Activated CD4-positive, CD25-positive, alpha-beta regulatory T cell treated with anti-CD3 and anti-CD28 coated beads, Interleukin-2, amount 50 U/mL, for 16 hours (primary cell): ENCODE measurements around the gene TLR1.
"Not testable (repeated sequence)": the region's sequence is repeated elsewhere in the genome, so short reads cannot be mapped to it uniquely, and the experiment has no call there.

Experiments
- DNase-seq: peaks from one replicate; pipeline ENCODE4 v3.0.0-alpha.2; 2020; ENCODE audit warnings: low read depth, low spot score

TLR1 gene

GRCh38 chr4:38777925-38778324 lies 26.7 kb downstream of the TLR1 start:
- DNase-seq: not testable (repeated sequence)

DNA sequence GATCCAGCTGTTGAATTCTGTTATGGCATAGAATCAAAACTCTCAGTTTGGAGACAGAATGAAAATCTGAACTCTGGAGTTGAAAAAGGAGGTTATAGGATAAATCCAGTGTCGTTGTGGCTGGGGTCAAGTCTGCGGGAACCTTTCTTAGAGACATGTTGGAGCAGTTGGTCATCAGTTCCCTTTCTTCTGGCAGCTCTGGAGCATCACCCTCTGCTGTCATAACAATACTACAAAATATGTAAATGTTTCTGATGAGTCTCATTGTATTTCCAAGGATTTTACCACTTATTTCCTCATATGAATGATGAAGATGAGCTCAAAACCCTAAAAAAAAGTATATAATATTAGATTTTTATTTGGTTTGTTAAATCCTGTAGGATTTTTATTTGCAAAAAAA lies 29.3 kb downstream of the TLR1 start:
- DNase-seq: no peak

DNA sequence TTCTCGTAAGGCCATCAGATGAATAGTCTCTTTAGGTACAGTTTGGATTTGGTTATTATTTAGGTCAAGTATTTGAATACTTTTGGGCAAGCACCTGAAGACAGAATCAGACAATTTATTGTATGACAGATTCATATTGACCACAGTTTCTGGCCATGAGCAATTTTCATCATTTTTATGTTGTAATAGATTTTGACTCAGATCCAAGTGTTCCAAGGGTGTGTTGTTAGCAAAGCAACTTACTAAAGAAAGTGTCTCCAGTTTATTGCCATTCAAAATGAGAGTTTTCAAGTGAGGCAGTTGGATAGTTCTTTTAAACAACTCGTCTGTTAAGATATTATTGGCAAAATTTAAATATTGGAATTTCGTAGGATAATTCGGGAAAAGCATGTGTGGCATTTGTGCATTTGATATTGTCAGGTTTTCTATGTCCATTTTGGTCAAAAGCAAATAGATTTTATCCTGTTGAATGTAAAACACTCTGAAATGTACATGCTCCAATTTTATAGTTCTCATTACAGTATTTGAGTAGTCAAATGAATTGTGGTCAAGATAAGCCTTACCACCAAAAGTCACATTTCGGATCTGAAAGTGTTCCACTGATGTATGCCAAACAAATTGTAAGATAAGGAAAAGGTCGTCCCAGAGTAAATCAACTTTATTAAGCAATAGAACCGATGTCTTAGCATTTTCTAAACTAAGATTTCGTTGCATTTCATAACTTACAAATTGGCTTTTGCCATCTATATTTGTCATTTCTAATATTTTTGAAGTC lies 30.2 kb downstream of the TLR1 start:
- no peak for DNase-seq

- DNase-seq: not testable (repeated sequence)
These were observed 34.3 kb downstream of the TLR1 start for GRCh38 chr4:38770281-38770680.

DNA sequence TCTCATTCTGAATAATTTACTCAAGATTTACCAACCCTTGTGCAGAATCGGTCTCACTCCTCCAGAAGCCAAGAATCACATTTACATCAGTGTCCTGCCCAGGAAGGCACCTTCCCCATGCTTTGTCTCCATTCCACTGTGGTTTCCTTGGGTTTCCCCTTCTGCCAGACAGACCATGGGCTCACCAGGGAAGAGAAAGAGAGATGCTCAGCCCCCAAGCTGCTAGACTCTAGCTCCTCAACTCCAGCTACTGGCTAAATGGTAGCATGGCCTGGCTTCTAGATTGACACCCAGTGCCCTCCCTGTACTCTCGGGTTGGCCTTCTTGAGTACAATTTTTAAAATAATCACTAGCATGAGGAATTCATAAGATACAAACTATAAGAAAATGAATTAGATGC lies 34.7 kb downstream of the TLR1 start:
- DNase-seq: no peak

DNA sequence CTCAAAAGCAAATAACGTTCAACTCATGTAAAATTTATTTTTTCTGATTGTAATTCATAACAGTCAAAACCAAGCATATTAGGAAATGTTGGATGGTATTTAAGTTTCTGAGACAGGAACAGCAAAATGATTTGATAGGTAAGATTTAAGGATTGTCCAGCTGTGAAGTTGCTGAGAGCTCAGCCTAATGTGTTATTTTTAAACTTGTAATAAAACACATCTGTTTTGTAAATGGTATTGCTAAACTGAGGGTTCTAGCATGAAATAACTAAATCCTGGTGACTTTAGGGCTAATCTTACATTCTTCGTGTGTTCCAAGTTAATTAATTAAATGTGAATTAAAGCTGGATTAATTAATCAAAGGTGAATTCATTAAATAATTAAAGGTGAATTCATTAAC lies 35.1 kb downstream of the TLR1 start:
- DNase-seq: no peak

DNA sequence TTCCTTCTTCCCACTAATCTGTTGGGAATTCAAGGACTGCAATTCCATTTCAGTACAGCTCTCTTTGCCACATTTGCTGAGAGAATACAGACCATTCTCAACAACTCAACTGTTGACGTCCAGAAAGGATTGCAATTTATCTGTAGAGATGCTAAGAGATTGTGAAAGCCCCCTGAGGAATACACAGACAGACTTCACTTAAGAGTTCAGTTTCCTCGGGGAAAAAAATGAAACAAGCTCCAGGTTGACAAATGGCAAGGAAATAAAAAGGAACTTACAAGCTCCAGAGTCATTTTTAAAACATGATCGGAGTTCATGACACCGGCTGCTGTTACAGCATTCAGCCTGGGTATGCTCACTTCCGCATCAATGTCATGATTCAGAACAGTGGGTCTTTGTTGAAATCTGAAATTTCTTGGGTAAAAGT lies 35.6 kb downstream of the TLR1 start:
- DNase-seq: no peak

- DNase-seq: not testable (repeated sequence)
These were observed 37.7 kb downstream of the TLR1 start for GRCh38 chr4:38766940-38767339.

DNA sequence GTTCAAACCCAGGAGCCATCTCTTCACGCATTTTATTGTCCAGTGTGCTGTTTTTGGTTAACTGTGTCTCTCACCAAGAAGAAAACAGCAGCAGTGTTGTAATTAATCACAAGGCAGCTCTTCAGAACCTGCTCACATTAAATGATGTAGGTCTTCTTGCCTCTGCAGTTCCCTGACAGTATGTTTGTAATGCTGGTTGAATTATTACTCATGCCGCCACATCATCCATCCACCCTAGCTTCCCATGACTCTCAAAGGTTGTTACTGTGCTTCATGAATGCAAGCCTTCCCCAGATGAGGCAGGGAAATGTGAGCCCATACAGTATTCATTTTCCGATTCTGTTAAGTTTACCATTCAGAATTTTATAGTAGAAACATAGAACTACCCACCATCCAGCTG lies 39.2 kb downstream of the TLR1 start:
- DNase-seq: no peak

- no peak for DNase-seq
These were observed 40.3 kb downstream of the TLR1 start for GRCh38 chr4:38764277-38764676.

DNA sequence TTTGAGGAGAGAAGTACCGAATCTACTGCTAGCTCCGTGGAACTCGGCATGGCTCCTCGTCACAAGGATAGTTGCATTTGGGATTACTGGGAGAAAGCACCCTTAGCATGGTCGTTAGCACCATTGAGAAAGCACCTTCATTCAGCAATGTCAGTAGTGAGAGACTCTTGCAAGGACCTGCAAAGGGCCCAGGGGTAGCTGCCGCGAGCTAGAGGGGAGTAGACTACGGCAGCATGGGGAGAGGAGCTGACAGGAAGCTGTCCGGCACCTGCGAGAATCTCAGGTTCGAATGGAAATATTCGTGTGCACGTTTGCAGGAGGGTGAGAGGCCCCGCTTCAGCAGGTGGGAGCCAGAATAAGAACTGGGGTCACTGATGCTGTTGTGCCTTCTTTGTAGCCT lies 42.0 kb downstream of the TLR1 start:
- DNase-seq: no peak

DNA sequence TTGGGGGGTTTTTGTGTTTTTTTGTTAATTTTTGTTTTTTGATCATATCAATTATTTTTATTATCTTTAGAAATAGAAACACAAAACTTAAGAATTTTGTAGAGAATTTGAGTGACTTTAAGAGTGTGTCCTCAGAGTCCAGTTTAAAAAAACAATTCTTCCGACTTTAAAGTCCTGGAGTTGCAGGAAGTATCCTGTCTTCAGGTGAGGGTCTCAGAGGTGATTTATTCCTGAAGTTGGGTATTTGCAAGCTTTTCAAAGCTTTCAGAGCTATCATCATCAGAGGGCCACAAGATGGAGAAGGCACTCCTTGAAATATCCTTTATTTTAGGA lies 44.8 kb downstream of the TLR1 start:
- DNase-seq: no peak

DNA sequence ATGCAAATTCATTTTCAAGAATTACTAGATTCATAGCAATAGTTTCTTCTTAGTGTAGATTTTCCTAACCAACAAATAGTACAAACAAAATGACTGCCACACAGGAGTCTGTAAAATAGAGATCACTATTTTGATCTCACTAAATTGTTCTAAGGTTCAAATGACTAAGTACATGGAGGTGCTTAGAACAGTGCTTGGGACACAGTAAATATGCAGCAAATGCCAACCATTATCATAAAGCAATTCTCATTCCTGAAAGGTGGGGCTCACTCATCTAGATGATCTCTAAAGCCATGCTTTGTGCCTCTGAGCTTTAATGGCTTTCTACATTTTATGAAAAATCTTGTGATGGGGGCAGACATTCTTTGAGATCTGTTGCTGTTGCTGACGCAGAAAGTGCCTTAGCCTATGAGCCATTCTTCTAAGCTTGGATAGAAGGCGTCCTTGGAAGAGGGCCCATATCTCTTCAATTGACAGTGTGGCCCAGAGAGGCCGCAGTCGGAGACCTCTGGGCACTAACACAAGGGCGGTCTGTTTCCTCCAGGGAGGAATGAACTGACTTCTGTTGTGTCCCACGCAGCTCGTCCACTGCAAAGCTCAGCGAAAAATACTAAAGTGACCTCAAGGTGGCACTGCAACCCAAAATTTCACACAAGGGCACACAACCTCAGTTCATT lies 45.3 kb downstream of the TLR1 start:
- peak; percentile 44 for DNase-seq

DNA sequence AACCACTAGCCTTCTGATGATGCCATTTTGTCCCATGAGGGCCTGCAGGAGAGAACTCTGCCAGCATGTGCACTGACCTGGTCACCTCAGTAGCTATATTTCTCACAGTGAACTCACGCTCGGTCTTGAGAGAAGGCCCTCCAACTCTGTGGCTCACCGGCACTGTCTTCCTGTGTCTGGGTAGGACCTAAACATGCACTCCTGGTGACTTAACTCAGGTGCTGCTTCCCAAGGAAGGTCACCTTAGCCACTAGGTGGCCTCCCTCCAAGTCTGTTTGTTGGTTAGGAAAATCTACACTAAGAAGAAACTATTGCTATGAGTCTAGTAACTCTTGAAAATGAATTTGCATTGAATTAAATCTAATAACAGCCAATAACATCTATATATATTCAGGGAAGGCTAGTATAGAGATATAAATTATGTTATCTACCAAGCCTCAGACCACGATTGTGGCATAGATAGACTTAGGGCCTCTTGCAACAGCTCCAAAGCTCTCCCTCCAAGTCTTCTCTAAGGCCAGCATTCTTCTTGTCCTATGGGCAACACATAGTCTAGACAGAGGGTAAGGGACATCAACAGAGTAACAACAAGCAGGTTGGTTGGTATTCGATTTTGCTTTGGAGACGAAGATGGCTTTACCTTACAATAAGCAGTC lies 46.5 kb downstream of the TLR1 start:
- DNase-seq: no peak

- no peak for DNase-seq
These were observed 51.4 kb downstream of the TLR1 start for GRCh38 chr4:38752941-38753806.

DNA sequence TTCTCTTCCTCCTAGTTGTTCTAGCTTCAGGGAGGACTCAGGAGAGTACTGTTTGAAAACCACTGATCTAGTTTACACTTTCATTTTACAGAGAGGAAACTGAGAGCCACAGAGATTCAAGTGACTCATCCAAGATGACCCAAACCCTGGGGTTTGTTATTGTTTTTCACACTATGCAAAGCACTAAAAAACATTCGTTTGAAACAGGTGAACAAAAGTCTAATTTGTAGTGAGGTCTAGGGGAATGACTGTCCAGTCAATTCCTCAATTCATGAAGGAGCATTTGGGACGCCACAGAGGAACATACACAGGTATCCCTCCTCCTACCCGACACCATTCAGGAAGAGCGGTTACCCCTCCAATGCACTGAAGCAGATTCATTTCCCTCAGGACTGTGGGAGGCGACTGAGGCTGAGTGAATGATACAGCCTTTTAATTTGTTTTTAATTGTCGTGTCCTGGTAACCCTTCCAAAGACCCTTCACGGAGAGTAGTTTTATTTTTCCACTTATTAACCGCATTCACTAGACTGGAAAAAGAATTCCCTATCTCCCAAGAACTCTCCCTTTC lies 52.1 kb downstream of the TLR1 start:
- DNase-seq: no peak

DNA sequence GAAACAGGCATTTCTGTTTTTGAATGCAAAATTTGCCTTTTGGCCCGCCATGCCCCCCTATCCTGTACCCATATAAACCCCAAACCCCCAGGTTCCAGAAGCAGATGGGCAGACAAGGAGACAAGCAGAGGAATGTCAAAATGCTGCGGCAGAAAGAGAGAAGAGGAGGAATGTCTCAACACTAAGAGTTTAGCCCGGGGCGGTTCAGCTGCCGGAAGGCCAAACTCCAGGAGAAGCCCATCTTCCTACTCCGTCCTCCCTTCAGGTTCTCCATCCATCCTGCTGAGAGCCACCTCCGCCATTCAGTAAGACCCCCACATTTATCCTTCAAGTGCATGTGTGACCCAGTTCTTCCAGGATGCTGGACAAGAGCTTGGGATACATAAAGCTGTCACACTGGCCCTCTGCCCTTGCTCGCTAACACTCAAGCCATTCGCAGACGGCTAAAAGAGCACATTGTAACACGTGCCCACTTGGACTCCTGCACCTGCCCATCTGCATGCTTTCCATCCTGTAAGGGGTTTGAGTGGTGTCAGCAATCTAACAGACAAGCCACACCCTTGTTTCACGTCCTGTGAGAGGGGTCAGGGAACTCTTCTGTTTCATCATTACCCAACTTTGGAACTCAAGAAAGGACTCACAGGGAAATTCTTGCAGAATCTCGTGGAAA lies 53.1 kb downstream of the TLR1 start:
- no peak for DNase-seq

DNA sequence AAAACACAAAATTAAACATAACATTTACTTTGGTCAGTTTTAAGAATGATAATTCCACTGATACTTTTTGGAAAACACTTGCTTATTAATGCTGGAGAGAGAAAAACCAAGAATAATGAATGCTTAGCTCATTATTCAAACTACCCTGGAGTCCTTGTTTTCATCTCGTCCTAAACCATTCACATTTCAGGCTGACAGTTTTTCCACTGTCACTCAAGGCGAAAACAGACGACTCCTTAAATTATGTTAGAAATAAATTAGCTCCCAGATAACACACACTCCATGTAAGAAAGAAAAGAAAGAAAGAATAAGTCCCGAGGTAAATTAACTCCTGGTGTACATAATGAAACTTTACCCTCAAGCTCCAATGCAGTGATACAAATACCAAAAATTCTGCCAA lies 55.3 kb downstream of the TLR1 start:
- DNase-seq: no peak

DNA sequence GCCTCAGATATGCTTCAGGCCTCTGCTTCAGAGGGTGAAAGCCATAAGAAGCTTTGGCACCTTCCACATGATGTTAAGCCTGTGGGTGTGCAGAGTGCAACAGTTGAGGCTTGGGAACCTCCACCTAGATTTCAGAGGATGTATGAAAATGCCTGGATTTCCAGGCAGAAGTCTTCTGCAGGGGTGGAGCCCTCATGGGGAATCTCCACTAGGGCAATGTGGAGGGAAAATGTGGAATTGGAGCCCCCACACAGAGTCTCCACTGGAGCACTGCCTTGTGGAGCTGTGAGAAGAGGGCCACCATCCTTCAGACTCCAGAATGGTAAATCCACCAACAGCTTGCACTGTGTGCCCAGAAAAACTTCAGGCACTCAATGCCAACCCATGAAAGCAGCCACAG lies 57.0 kb downstream of the TLR1 start:
- DNase-seq: no peak
